K562 (cell line): ENCODE results near the gene ANKRD61. TPM values are rescaled to one million over a fixed set of nuclear protein-coding genes. Genes with fewer than 3 reads are reported as not detected.
A peak's percentile ranks its signal among the peaks of the same experiment; 100 is the strongest.

Experiments used
- CBX3 ChIP-seq, 2 experiments: IDR thresholded peaks; 1 replicate in 1 of 2; 2 replicates in 1 of 2; pipeline ENCODE4 v1.6.1; 2012; ENCODE audit warnings: inconsistent platforms in 2 of 2, low read length in 2 of 2, borderline replicate concordance in 1 of 2, control low read depth in 1 of 2
- ERF ChIP-seq: fragments of 450-650 bp; formaldehyde crosslinking; IDR thresholded peaks from 2 replicates; pipeline ENCODE4 v1.4.0; 2020; ENCODE audit warnings: mild to moderate bottlenecking, mixed read lengths
- FOXA1 ChIP-seq: fragments of 450-650 bp; IDR thresholded peaks from 2 replicates; pipeline ENCODE4 v1.6.1; 2016; ENCODE audit warnings: mild to moderate bottlenecking, borderline replicate concordance
- HSF4 ChIP-seq: fragments of 250-450 bp; sonication (Bioruptor Pico); IDR thresholded peaks from 2 replicates; pipeline ENCODE4 v2.1.2; 2022; ENCODE audit warnings: mild to moderate bottlenecking, moderate library complexity, borderline replicate concordance
- IFI16 ChIP-seq: fragments of 250-450 bp; sonication (Bioruptor Pico); IDR thresholded peaks from 2 replicates; pipeline ENCODE4 v2.1.2; 2022; ENCODE audit warnings: mild to moderate bottlenecking, inconsistent platforms
- KHSRP ChIP-seq: fragments of 450-650 bp; IDR thresholded peaks from 2 replicates; pipeline ENCODE4 v1.6.1; 2017
- MYNN ChIP-seq, 2 experiments: sonication (generic); formaldehyde crosslinking in 1 of 2; IDR thresholded peaks; 2 replicates each; pipeline versions ENCODE4 v1.5.0 to v1.6.1; 2016 to 2020; ENCODE audit warnings: antibody characterized with exemption in 1 of 2, missing genetic modification reagents in 1 of 2
- NFATC3 ChIP-seq: fragments of 450-650 bp; IDR thresholded peaks from 2 replicates; pipeline ENCODE4 v1.6.1; 2017; ENCODE audit warnings: mild to moderate bottlenecking
- NR2C2 ChIP-seq, 2 experiments: fragments of 200-800 bp in 1 of 2; sonication (Bioruptor generic) in 1 of 2; sonication (generic) in 1 of 2; formaldehyde crosslinking in 1 of 2; IDR thresholded peaks; 2 replicates each; pipeline versions ENCODE4 v1.6.1 to v1.8.0; 2016 to 2022; ENCODE audit warnings: mild to moderate bottlenecking in 1 of 2, missing compliant biosample characterization in 1 of 2, missing genetic modification characterization in 1 of 2, missing genetic modification reagents in 1 of 2
- PML ChIP-seq: IDR thresholded peaks from 2 replicates; pipeline ENCODE4 v1.6.1; 2012; ENCODE audit warnings: low read length, inconsistent platforms
- POLR2G ChIP-seq: fragments of 200-400 bp; formaldehyde crosslinking; IDR thresholded peaks from 2 replicates; pipeline ENCODE4 v1.6.1; 2017; ENCODE audit warnings: low read depth, mild to moderate bottlenecking, antibody characterized with exemption, low read length, moderate library complexity
- PURB ChIP-seq: sonication (generic); formaldehyde crosslinking; IDR thresholded peaks from 2 replicates; pipeline ENCODE4 v1.9.0; 2021; ENCODE audit warnings: low read depth, mild to moderate bottlenecking, missing genetic modification reagents
- RBM17 ChIP-seq: fragments of 200-400 bp; formaldehyde crosslinking; IDR thresholded peaks from 2 replicates; pipeline ENCODE4 v1.6.1; 2017; ENCODE audit warnings: low read depth, mild to moderate bottlenecking, low read length, borderline replicate concordance
- SMAD1 ChIP-seq: fragments of 150-350 bp; IDR thresholded peaks from 2 replicates; pipeline ENCODE4 v1.6.1; 2014; ENCODE audit warnings: low read length, low read depth; ENCODE audit not compliant: partially characterized antibody
- SMARCC2 ChIP-seq: fragments of 450-650 bp; IDR thresholded peaks from 2 replicates; pipeline ENCODE4 v1.6.1; 2017; ENCODE audit warnings: antibody characterized with exemption, moderate library complexity, mild to moderate bottlenecking, low read depth
- STAT5A ChIP-seq: IDR thresholded peaks from 2 replicates; pipeline ENCODE4 v1.6.1; 2012; ENCODE audit warnings: low read length, inconsistent platforms, borderline replicate concordance
- TEAD4 ChIP-seq, 2 experiments: sonication (generic) in 1 of 2; formaldehyde crosslinking in 1 of 2; IDR thresholded peaks; 2 replicates each; pipeline versions ENCODE4 v1.6.1 to v1.8.0; 2012 to 2022; ENCODE audit warnings: borderline replicate concordance in 1 of 2, inconsistent platforms in 1 of 2, low read length in 1 of 2, mild to moderate bottlenecking in 1 of 2, missing genetic modification reagents in 1 of 2
- ZNF12 ChIP-seq: sonication (generic); formaldehyde crosslinking; IDR thresholded peaks from 2 replicates; pipeline ENCODE4 v1.4.0; 2020; ENCODE audit warnings: mild to moderate bottlenecking, missing genetic modification reagents
- ZNF197 ChIP-seq: fragments of 200-800 bp; sonication (Bioruptor generic); IDR thresholded peaks from 2 replicates; pipeline ENCODE4 v1.6.1; 2016; ENCODE audit warnings: low read depth, missing genetic modification characterization, missing compliant biosample characterization
- ZNF311 ChIP-seq: fragments of 250-450 bp; sonication (Bioruptor Pico); IDR thresholded peaks from 2 replicates; pipeline ENCODE4 v1.4.0; 2020; ENCODE audit warnings: mild to moderate bottlenecking, moderate library complexity
- polyA plus RNA-seq, 8 experiments: library from polyadenylated mRNA; depleted of rRNA in 4 of 8; stranded (reverse) in 5 of 8; unstranded in 3 of 8; fragments of >200 nt; fragmentation: Nextera tagmentation in 2 of 8; fragmentation: Illumina TruSeq in 1 of 8; extraction: Ambion mirVana in 2 of 8; extraction: Trizol in 1 of 8; gene quantifications; 2 replicates each; pipeline versions ENCODE4 v1.2.1 to v1.2.3, GENCODE V29; 2011 to 2014; ENCODE audit warnings: inconsistent platforms in 1 of 8, missing spikeins in 1 of 8
- total RNA-seq, 7 experiments: library from RNA; depleted of rRNA in 6 of 7; stranded (reverse); fragments of >200 nt in 6 of 7; fragmentation: Illumina TruSeq in 2 of 7; extraction: Trizol in 2 of 7; gene quantifications; 2 replicates each; pipeline versions ENCODE4 v1.2.1 to v1.2.3, GENCODE V29; 2011 to 2021; ENCODE audit warnings: low replicate concordance in 1 of 7
- TF ChIP-seq, protein P1 (sequence below): conservative IDR thresholded peaks from 2 replicates; pipeline ENCODE4 v1.6.1; 2011; ENCODE audit warnings: low read depth, mild to moderate bottlenecking, low read length; ENCODE audit not compliant: control insufficient read depth
- TF ChIP-seq, protein P2 (sequence below): IDR thresholded peaks from 2 replicates; pipeline ENCODE4 v1.6.1; 2014; ENCODE audit warnings: antibody characterized with exemption
- TF ChIP-seq, protein P3 (sequence below): fragments of 450-650 bp; formaldehyde crosslinking; IDR thresholded peaks from 2 replicates; pipeline ENCODE4 v1.4.0; 2022; ENCODE audit warnings: missing genetic modification characterization
- TF ChIP-seq, protein P4 (sequence below): fragments of 250-450 bp; sonication (Bioruptor Pico); IDR thresholded peaks from 2 replicates; pipeline ENCODE4 v1.4.0; 2020; ENCODE audit warnings: mild to moderate bottlenecking, moderate library complexity

ANKRD61 gene
- total and polyA plus RNA-seq, 9 of the 15 experiments (the other 6 are each of a cell fraction or from before 2014, with no cell fraction given), result 0.08 to 0.11 (median 0.09) TPM; not detected in 5

DNA sequence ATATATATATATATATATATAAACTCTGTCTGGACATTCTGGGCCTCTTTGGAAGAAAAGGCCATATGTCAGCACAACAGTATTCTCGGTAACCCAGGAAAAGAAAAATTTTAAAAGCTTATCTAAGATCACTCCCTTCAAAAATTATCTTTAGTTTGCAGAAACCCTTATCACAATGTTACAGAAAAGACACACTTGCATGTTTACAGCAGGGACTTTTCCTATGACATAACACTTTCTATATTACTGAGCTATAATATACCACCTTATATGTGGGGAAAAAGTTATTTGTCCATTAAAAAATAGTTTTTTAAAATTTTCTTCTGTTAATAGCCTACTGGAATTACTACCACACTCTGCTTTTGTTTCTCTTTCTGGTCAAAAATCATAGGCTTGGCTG lies 25.4 kb downstream of the ANKRD61 start (continued):
- peak; percentile 97 for TF ChIP-seq PML
- peak; percentile 98 for TF ChIP-seq MYNN (IDR thresholded peaks at IDR 0.05)
- TF ChIP-seq MYNN (CRISPR knock-in tag; IDR thresholded peaks at IDR 0.05), result no peak
- TF ChIP-seq ERF (CRISPR knock-in tag), result no peak
- TF ChIP-seq STAT5A, result peak; percentile 92
- no peak for TF ChIP-seq NR2C2 (CRISPR knock-in tag; IDR thresholded peaks at IDR 0.05)
- no peak for TF ChIP-seq NR2C2 (tag; IDR thresholded peaks at IDR 0.05)
- TF ChIP-seq CBX3 (IDR thresholded peaks at IDR 0.05; ENCODE audit: borderline replicate concordance in 1 of 2, low read length in 2 of 2), result 0 out of 3 replicates have a peak, but pooled peaks of 1 of the 2 experiments have one; percentile 25
- peak; percentile 90 for TF ChIP-seq ZNF197
- TF ChIP-seq TEAD4 (IDR thresholded peaks at IDR 0.05; ENCODE audit: low read length), result peak; percentile 98
- TF ChIP-seq TEAD4 (CRISPR knock-in tag; IDR thresholded peaks at IDR 0.05; ENCODE audit: borderline replicate concordance), result no peak
- TF ChIP-seq, protein P1, sequence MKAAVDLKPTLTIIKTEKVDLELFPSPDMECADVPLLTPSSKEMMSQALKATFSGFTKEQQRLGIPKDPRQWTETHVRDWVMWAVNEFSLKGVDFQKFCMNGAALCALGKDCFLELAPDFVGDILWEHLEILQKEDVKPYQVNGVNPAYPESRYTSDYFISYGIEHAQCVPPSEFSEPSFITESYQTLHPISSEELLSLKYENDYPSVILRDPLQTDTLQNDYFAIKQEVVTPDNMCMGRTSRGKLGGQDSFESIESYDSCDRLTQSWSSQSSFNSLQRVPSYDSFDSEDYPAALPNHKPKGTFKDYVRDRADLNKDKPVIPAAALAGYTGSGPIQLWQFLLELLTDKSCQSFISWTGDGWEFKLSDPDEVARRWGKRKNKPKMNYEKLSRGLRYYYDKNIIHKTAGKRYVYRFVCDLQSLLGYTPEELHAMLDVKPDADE, result no peak
- TF ChIP-seq ZNF311 (CRISPR knock-in tag), result peak; percentile 64; the same call in 1 of the 2 replicates
- no peak for TF ChIP-seq IFI16 (CRISPR knock-in tag)
- TF ChIP-seq NFATC3, result peak; percentile 57
- TF ChIP-seq, protein P2, sequence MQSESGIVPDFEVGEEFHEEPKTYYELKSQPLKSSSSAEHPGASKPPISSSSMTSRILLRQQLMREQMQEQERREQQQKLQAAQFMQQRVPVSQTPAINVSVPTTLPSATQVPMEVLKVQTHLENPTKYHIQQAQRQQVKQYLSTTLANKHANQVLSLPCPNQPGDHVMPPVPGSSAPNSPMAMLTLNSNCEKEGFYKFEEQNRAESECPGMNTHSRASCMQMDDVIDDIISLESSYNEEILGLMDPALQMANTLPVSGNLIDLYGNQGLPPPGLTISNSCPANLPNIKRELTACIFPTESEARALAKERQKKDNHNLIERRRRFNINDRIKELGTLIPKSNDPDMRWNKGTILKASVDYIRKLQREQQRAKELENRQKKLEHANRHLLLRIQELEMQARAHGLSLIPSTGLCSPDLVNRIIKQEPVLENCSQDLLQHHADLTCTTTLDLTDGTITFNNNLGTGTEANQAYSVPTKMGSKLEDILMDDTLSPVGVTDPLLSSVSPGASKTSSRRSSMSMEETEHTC, result peak; percentile 31; the same call in 1 of the 2 replicates
- TF ChIP-seq FOXA1, result peak; percentile 33; the same call in 1 of the 2 replicates
- TF ChIP-seq, protein P3, sequence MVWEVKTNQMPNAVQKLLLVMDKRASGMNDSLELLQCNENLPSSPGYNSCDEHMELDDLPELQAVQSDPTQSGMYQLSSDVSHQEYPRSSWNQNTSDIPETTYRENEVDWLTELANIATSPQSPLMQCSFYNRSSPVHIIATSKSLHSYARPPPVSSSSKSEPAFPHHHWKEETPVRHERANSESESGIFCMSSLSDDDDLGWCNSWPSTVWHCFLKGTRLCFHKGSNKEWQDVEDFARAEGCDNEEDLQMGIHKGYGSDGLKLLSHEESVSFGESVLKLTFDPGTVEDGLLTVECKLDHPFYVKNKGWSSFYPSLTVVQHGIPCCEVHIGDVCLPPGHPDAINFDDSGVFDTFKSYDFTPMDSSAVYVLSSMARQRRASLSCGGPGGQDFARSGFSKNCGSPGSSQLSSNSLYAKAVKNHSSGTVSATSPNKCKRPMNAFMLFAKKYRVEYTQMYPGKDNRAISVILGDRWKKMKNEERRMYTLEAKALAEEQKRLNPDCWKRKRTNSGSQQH, result no peak
- no peak for TF ChIP-seq ZNF12 (CRISPR knock-in tag)
- peak; percentile 97 for TF ChIP-seq SMARCC2
- TF ChIP-seq HSF4 (CRISPR knock-in tag), result no peak
- peak; percentile 78 for TF ChIP-seq KHSRP
- no peak for TF ChIP-seq POLR2G
- TF ChIP-seq, protein P4, sequence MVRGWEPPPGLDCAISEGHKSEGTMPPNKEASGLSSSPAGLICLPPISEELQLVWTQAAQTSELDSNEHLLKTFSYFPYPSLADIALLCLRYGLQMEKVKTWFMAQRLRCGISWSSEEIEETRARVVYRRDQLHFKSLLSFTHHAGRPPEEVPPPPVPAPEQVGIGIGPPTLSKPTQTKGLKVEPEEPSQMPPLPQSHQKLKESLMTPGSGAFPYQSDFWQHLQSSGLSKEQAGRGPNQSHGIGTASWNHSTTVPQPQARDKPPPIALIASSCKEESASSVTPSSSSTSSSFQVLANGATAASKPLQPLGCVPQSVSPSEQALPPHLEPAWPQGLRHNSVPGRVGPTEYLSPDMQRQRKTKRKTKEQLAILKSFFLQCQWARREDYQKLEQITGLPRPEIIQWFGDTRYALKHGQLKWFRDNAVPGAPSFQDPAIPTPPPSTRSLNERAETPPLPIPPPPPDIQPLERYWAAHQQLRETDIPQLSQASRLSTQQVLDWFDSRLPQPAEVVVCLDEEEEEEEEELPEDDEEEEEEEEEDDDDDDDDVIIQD (CRISPR knock-in tag), result no peak
- no peak for TF ChIP-seq RBM17
- peak; percentile 97 for TF ChIP-seq SMAD1
- TF ChIP-seq PURB (CRISPR knock-in tag), result no peak
